IPS DF 6.9 (cell line): ENCODE data around the gene AGO1.

Source experiments
- DNase-seq: peaks from one replicate; pipeline ENCODE4 v3.0.0-alpha.2; 2013; ENCODE audit warnings: low read depth, low spot score
- H3K27ac ChIP-seq: one replicate; pipeline ENCODE4 v1.5.1; 2013; ENCODE audit warnings: low read length, control low read depth
- H3K27me3 ChIP-seq: 2 replicates; pipeline ENCODE4 v1.6.1; 2013; ENCODE audit warnings: mild to moderate bottlenecking, low read length; ENCODE audit not compliant: control insufficient read depth, insufficient read depth
- H3K36me3 ChIP-seq: 2 replicates; pipeline ENCODE4 v1.6.1; 2013; ENCODE audit warnings: low read length; ENCODE audit not compliant: control insufficient read depth, insufficient read depth
- H3K4me1 ChIP-seq: 2 replicates; pipeline ENCODE4 v1.6.1; 2013; ENCODE audit warnings: low read length; ENCODE audit not compliant: control insufficient read depth, insufficient read depth
- H3K4me3 ChIP-seq: 2 replicates; pipeline ENCODE4 v1.5.1; 2013; ENCODE audit warnings: mild to moderate bottlenecking, low read length
- H3K9me3 ChIP-seq: 2 replicates; pipeline ENCODE4 v1.6.1; 2013; ENCODE audit warnings: low read length, inconsistent platforms; ENCODE audit not compliant: control insufficient read depth, insufficient read depth
- WGBS: extraction: QIAGEN DNeasy Blood & Tissue Kit; methylation state at CpG from one replicate; pipeline ENCODE4 v1.1.7; 2013; ENCODE audit warnings: mixed read lengths, missing lambda C conversion rate; ENCODE audit not compliant: insufficient read length, insufficient coverage; 5-methylcytosine and 5-hydroxymethylcytosine counted together

AGO1 gene

GRCh38 chr1:35850716-35851115 is 32.3 kb upstream of the AGO1 start:
- no CpG with 5 or more reads among the region's 5 CpGs for WGBS
- H3K36me3 ChIP-seq, result no peaks in the 10 kb centered on the region
- H3K4me3 ChIP-seq, result no peak overlapping the region
- H3K27me3 ChIP-seq, result no peaks in the 10 kb centered on the region
- no peaks in the 10 kb centered on the region for H3K9me3 ChIP-seq
- no peaks in the 10 kb centered on the region; the same call in 1 of the 2 replicates for H3K4me1 ChIP-seq
- H3K27ac ChIP-seq, result no peak overlapping the region
- DNase-seq, result no peak

- H3K27ac ChIP-seq, result no peak overlapping the region
- H3K9me3 ChIP-seq, result no peaks in the 10 kb centered on the region
- H3K36me3 ChIP-seq, result no peaks in the 10 kb centered on the region
- H3K4me1 ChIP-seq, result no peaks in the 10 kb centered on the region; the same call in 1 of the 2 replicates
- H3K27me3 ChIP-seq, result no peaks in the 10 kb centered on the region
- no peak overlapping the region for H3K4me3 ChIP-seq
- DNase-seq, result no peak
- no CpG with 5 or more reads among the region's 3 CpGs for WGBS
Observed at GRCh38 chr1:35851132-35851869, 31.7 kb upstream of the AGO1 start.

GRCh38 chr1:35852241-35852640 is 30.8 kb upstream of the AGO1 start:
- no peak overlapping the region for H3K27ac ChIP-seq
- H3K4me1 ChIP-seq, result no peaks in the 10 kb centered on the region; the same call in 1 of the 2 replicates
- no peak for DNase-seq
- no CpG with 5 or more reads among the region's 2 CpGs for WGBS
- no peak overlapping the region for H3K4me3 ChIP-seq
- no peaks in the 10 kb centered on the region for H3K36me3 ChIP-seq
- no peaks in the 10 kb centered on the region for H3K9me3 ChIP-seq
- H3K27me3 ChIP-seq, result no peaks in the 10 kb centered on the region

GRCh38 chr1:35854989-35855700 is 27.9 kb upstream of the AGO1 start:
- Histone ChIP-seq H3K27me3 (no peaks in the 10 kb centered on the region), H3K4me1 (no peaks in the 10 kb centered on the region; the same call in 1 of the 2 replicates), H3K36me3 (no peaks in the 10 kb centered on the region), H3K9me3 (no peaks in the 10 kb centered on the region), H3K27ac (no peak overlapping the region), H3K4me3 (no peak overlapping the region)
- DNase-seq, result no peak
- WGBS, result no CpG with 5 or more reads among the region's 9 CpGs

GRCh38 chr1:35856964-35857363 is 26.0 kb upstream of the AGO1 start:
- no peaks in the 10 kb centered on the region for H3K36me3 ChIP-seq
- no peak overlapping the region for H3K27ac ChIP-seq
- H3K4me1 ChIP-seq, result no peaks in the 10 kb centered on the region
- no CpG with 5 or more reads among the region's 1 CpG for WGBS
- no peak overlapping the region for H3K4me3 ChIP-seq
- H3K27me3 ChIP-seq, result no peaks in the 10 kb centered on the region
- H3K9me3 ChIP-seq, result no peaks in the 10 kb centered on the region
- DNase-seq, result no peak

GRCh38 chr1:35857830-35858229 is 25.2 kb upstream of the AGO1 start:
- no peaks in the 10 kb centered on the region for H3K36me3 ChIP-seq
- H3K4me3 ChIP-seq, result no peak overlapping the region
- DNase-seq, result no peak
- H3K4me1 ChIP-seq, result no peaks in the 10 kb centered on the region
- H3K9me3 ChIP-seq, result no peaks in the 10 kb centered on the region
- H3K27me3 ChIP-seq, result no peaks in the 10 kb centered on the region
- H3K27ac ChIP-seq, result no peak overlapping the region

GRCh38 chr1:35860696-35861095 is 22.3 kb upstream of the AGO1 start:
- Histone ChIP-seq H3K36me3 (no peaks in the 10 kb centered on the region), H3K27me3 (no peaks in the 10 kb centered on the region), H3K4me3 (no peak overlapping the region), H3K9me3 (no peaks in the 10 kb centered on the region), H3K27ac (no peak overlapping the region), H3K4me1 (no peaks in the 10 kb centered on the region)
- WGBS, result no CpG with 5 or more reads among the region's 3 CpGs
- no peak for DNase-seq

- WGBS, result no CpG with 5 or more reads among the region's 1 CpG
- Histone ChIP-seq H3K27me3 (no peaks in the 10 kb centered on the region), H3K4me1 (no peaks in the 10 kb centered on the region), H3K36me3 (no peaks in the 10 kb centered on the region), H3K27ac (no peak overlapping the region), H3K9me3 (no peaks in the 10 kb centered on the region), H3K4me3 (no peak overlapping the region)
- no peak for DNase-seq
Observed at GRCh38 chr1:35863136-35863535, 19.9 kb upstream of the AGO1 start.

GRCh38 chr1:35863881-35864625 is 19.0 kb upstream of the AGO1 start:
- H3K4me1 ChIP-seq, result no peaks in the 10 kb centered on the region
- no CpG with 5 or more reads among the region's 3 CpGs for WGBS
- H3K36me3 ChIP-seq, result no peaks in the 10 kb centered on the region
- H3K4me3 ChIP-seq, result no peak overlapping the region
- H3K27ac ChIP-seq, result no peak overlapping the region
- no peak for DNase-seq
- no peaks in the 10 kb centered on the region for H3K27me3 ChIP-seq
- no peaks in the 10 kb centered on the region for H3K9me3 ChIP-seq

- DNase-seq, result no peak
- no peaks in the 10 kb centered on the region for H3K36me3 ChIP-seq
- no CpG with 5 or more reads among the region's 5 CpGs for WGBS
Observed at GRCh38 chr1:35864813-35865212, 18.2 kb upstream of the AGO1 start.

More at GRCh38 chr1:35864813-35865212, 18.2 kb upstream of the AGO1 start:
- no peaks in the 10 kb centered on the region for H3K27me3 ChIP-seq
- H3K4me1 ChIP-seq, result no peaks in the 10 kb centered on the region
- H3K4me3 ChIP-seq, result no peak overlapping the region
- no peaks in the 10 kb centered on the region for H3K9me3 ChIP-seq
- H3K27ac ChIP-seq, result no peak overlapping the region
